HL-60 (cell line): Measurements from ENCODE around the gene NTN3.

ENCODE experiments used
- DNase-seq, 2 experiments: peaks; one replicate each; pipeline ENCODE4 v3.0.0-alpha.2; 2010 to 2020; ENCODE audit warnings: low read depth in 1 of 2, low spot score in 1 of 2
- H3K27ac ChIP-seq: fragments of 250-450 bp; sonication (Bioruptor Pico); replicated peaks from 2 replicates; pipeline ENCODE4 v1.5.1; 2020; ENCODE audit warnings: mild to moderate bottlenecking, moderate library complexity
- H3K27me3 ChIP-seq: fragments of 250-450 bp; sonication (Bioruptor Pico); 2 replicates; pipeline ENCODE4 v1.5.1; 2021; ENCODE audit warnings: mild to moderate bottlenecking, moderate library complexity; ENCODE audit not compliant: insufficient read depth, poor library complexity, severe bottlenecking
- H3K4me3 ChIP-seq: replicated peaks from 2 replicates; pipeline ENCODE4 v1.5.1; 2011; ENCODE audit warnings: mild to moderate bottlenecking, control low read depth, low read length; ENCODE audit not compliant: insufficient read depth
- CTCF ChIP-seq: IDR thresholded peaks from one replicate; pipeline ENCODE4 v1.5.1; 2011; ENCODE audit warnings: low read length, control low read depth, inconsistent platforms; ENCODE audit not compliant: insufficient read depth
- GABPA ChIP-seq: IDR thresholded peaks from 2 replicates; pipeline ENCODE4 v1.6.1; 2012; ENCODE audit warnings: low read depth
- POLR2AphosphoS5 ChIP-seq: IDR thresholded peaks from 2 replicates; pipeline ENCODE4 v1.6.1; 2012; ENCODE audit warnings: low read depth
- REST ChIP-seq: IDR thresholded peaks from 2 replicates; pipeline ENCODE4 v1.6.1; 2012; ENCODE audit warnings: low read depth; ENCODE audit not compliant: insufficient replicate concordance
- SPI1 ChIP-seq: IDR thresholded peaks from 2 replicates; pipeline ENCODE4 v1.6.1; 2012; ENCODE audit warnings: low read depth, mild to moderate bottlenecking, borderline replicate concordance

Gene NTN3

GRCh38 chr16:2469399-2470233 lies 1.5 kb upstream of the NTN3 start:
- TF ChIP-seq GABPA (no peak), POLR2AphosphoS5 (no peak; the same call in 1 of the 2 replicates), REST (no peak), SPI1 (no peak)
- DNase-seq = no peak
- Histone ChIP-seq H3K27me3 (peaks cover 27% of the 10 kb centered on the region), H3K4me3 (no peak overlapping the region), H3K27ac (no peak overlapping the region)

- no peak for TF ChIP-seq REST
- TF ChIP-seq CTCF = no peak
- no peak for TF ChIP-seq GABPA
- Histone ChIP-seq H3K4me3 (no peak overlapping the region), H3K27me3 (peaks cover 27% of the 10 kb centered on the region), H3K27ac (no peak overlapping the region)
- DNase-seq = no peak
Measured at GRCh38 chr16:2470234-2470601, 879 bp upstream of the NTN3 start.

- no peak overlapping the region for H3K27ac ChIP-seq
- no peak overlapping the region for H3K4me3 ChIP-seq
- TF ChIP-seq GABPA (no peak), POLR2AphosphoS5 (no peak), REST (no peak), SPI1 (no peak), CTCF (no peak)
- H3K27me3 ChIP-seq = peaks cover 27% of the 10 kb centered on the region
- DNase-seq = no peak
Measured at GRCh38 chr16:2470603-2471015, 488 bp upstream of the NTN3 start.
